Upper lobe of left lung (tissue), 6 donors: ENCODE results near the gene FOXC2. TPM values are rescaled to one million over a fixed set of nuclear protein-coding genes. Genes with fewer than 3 reads are reported as not detected.
A peak's percentile ranks its signal among the peaks of the same experiment; 100 is the strongest.

ENCODE experiments used
- ATAC-seq, 2 donors: fragments of 200-7000 bp; cut with Tn5 transposase; one replicate each; pipeline ENCODE4 v1.9.1; 2022; ENCODE audit warnings: mild to moderate bottlenecking in 2 of 2, moderate library complexity in 2 of 2; ENCODE audit not compliant: low FRiP score in 2 of 2
- DNase-seq, 2 donors: peaks; one replicate each; pipeline ENCODE4 v3.0.0-alpha.2; 2019 to 2020
- H3K27ac ChIP-seq, 4 donors: fragments of 200-600 bp; sonication (generic); one replicate each; pipeline ENCODE4 v1.5.1; 2016 to 2019
- H3K27me3 ChIP-seq, 4 donors: fragments of 200-600 bp; sonication (generic); one replicate each; pipeline ENCODE4 v1.5.1; 2017 to 2019
- H3K36me3 ChIP-seq, 4 donors: fragments of 200-600 bp; sonication (generic); one replicate each; pipeline ENCODE4 v1.5.1; 2016 to 2019
- H3K4me1 ChIP-seq, 4 donors: fragments of 200-600 bp; sonication (generic); one replicate each; pipeline ENCODE4 v1.5.1; 2018 to 2019
- H3K4me3 ChIP-seq, 4 donors: fragments of 200-600 bp; sonication (generic); one replicate each; pipeline ENCODE4 v1.5.1; 2017 to 2019; ENCODE audit warnings: mild to moderate bottlenecking in 2 of 4, moderate library complexity in 1 of 4
- H3K9me3 ChIP-seq, 4 donors: fragments of 200-600 bp; sonication (generic); one replicate each; pipeline ENCODE4 v1.5.1; 2018 to 2019
- CTCF ChIP-seq, 6 experiments: fragments of 450-650 bp in 4 of 6; fragments of 200-600 bp in 2 of 6; sonication (generic) in 2 of 6; IDR thresholded peaks; one replicate each; pipeline ENCODE4 v1.5.1; 2016 to 2019; ENCODE audit warnings: antibody characterized with exemption in 6 of 6
- EP300 ChIP-seq, 4 donors: sonication (generic); formaldehyde crosslinking; IDR thresholded peaks; one replicate each; pipeline ENCODE4 v1.5.1; 2017; ENCODE audit warnings: antibody characterized with exemption in 4 of 4, control low read depth in 2 of 4
- POLR2A ChIP-seq, 4 donors: fragments of 450-650 bp; IDR thresholded peaks; one replicate each; pipeline ENCODE4 v1.5.1; 2016 to 2017; ENCODE audit warnings: antibody characterized with exemption in 4 of 4, mild to moderate bottlenecking in 2 of 4
- POLR2AphosphoS5 ChIP-seq, 2 donors: sonication (generic); formaldehyde crosslinking; IDR thresholded peaks; one replicate each; pipeline ENCODE4 v1.5.1; 2017; ENCODE audit warnings: antibody characterized with exemption in 2 of 2
- whole genome bisulfite sequencing, 2 donors: methylation state at CpG; one replicate each; pipeline ENCODE4 v1.1.5; 2017 to 2018; 5-methylcytosine and 5-hydroxymethylcytosine counted together
- total RNA-seq, 6 donors: library from RNA; depleted of rRNA in 4 of 6; stranded (reverse); fragments of >200 nt in 4 of 6; gene quantifications; one replicate each; pipeline versions ENCODE4 v1.1.0 to v1.2.1, GENCODE V29; 2016 to 2021
- donor health status: DM: no; HTN: no; CAD: no; lungs with moderate emphysema.
- donor health status: DM: no; HTN: yes; CAD: no; lungs with severe emphysema.

The FOXC2 gene
- total RNA-seq, 6 donors from 2014 or later, result 0.39 to 1.9 (median 0.56) TPM; not detected in 2

GRCh38 chr16:86549893-86550190 lies 16.8 kb upstream of the FOXC2 start:
- Histone ChIP-seq H3K9me3 (no peaks in the 10 kb centered on the region), H3K27me3 (no peaks in the 10 kb centered on the region), H3K4me3 (no peak overlapping the region), H3K36me3 (peaks cover 4 to 69% (median 41%) of the 10 kb centered on the region in 4 donors), H3K27ac (no peak overlapping the region), H3K4me1 (peaks cover 0 to 14% (median 7%) of the 10 kb centered on the region in 4 donors)
- ATAC-seq (no peak), DNase-seq (no peak)
- TF ChIP-seq POLR2AphosphoS5 (IDR thresholded peaks at IDR 0.05) (no peak), CTCF (IDR thresholded peaks at IDR 0.05) (no peak), EP300 (IDR thresholded peaks at IDR 0.05) (no peak), POLR2A (IDR thresholded peaks at IDR 0.05) (no peak)
- WGBS, 2 donors, result 97 to 100% methylated on average over 5 to 7 of the region's 7 CpGs

- Histone ChIP-seq H3K9me3 (no peaks in the 10 kb centered on the region), H3K4me3 (no peak overlapping the region), H3K36me3 (peaks cover 4 to 65% (median 39%) of the 10 kb centered on the region in 4 donors), H3K4me1 (peaks cover 0 to 15% (median 7%) of the 10 kb centered on the region in 4 donors), H3K27me3 (no peaks in the 10 kb centered on the region), H3K27ac (no peak overlapping the region)
- no peak for ATAC-seq
- TF ChIP-seq POLR2AphosphoS5 (IDR thresholded peaks at IDR 0.05) (no peak), EP300 (IDR thresholded peaks at IDR 0.05) (no peak), CTCF (IDR thresholded peaks at IDR 0.05) (no peak), POLR2A (IDR thresholded peaks at IDR 0.05) (no peak)
- DNase-seq, result no peak
- WGBS, 2 donors, result 95 to 96% methylated on average over 4 to 5 of the region's 5 CpGs
These were observed 16.3 kb upstream of the FOXC2 start for GRCh38 chr16:86550281-86550680.

- H3K36me3 ChIP-seq, result peaks cover 0 to 36% (median 19%) of the 10 kb centered on the region in 4 donors
- no peak overlapping the region for H3K27ac ChIP-seq
- peaks cover 5 to 21% (median 13%) of the 10 kb centered on the region in 4 donors for H3K4me1 ChIP-seq
- WGBS, 2 donors, result 96 to 98% methylated on average over 16 to 22 of the region's 22 CpGs
- no peak for ATAC-seq
- DNase-seq, result peak in 1 of 2 donors; percentile 78
- no peaks in the 10 kb centered on the region for H3K27me3 ChIP-seq
- H3K4me3 ChIP-seq, result no peak overlapping the region
- TF ChIP-seq CTCF (IDR thresholded peaks at IDR 0.05) (no peak), POLR2AphosphoS5 (IDR thresholded peaks at IDR 0.05) (no peak), EP300 (IDR thresholded peaks at IDR 0.05) (no peak), POLR2A (IDR thresholded peaks at IDR 0.05) (no peak)
- no peaks in the 10 kb centered on the region for H3K9me3 ChIP-seq
These were observed 13.3 kb upstream of the FOXC2 start for GRCh38 chr16:86553356-86553755.

GRCh38 chr16:86554599-86554916 lies 12.1 kb upstream of the FOXC2 start:
- 6 to 10% methylated on average over 9 to 10 of the region's 10 CpGs for WGBS, 2 donors
- Histone ChIP-seq H3K27me3 (no peaks in the 10 kb centered on the region), H3K9me3 (no peaks in the 10 kb centered on the region), H3K36me3 (peaks cover 0 to 27% (median 16%) of the 10 kb centered on the region in 4 donors), H3K4me1 (peaks cover 5 to 21% (median 13%) of the 10 kb centered on the region in 4 donors), H3K27ac (peak overlapping the region; percentile 84 to 98 (median 92)), H3K4me3 (peak overlapping the region; percentile 56 to 96 (median 78))
- TF ChIP-seq EP300 (IDR thresholded peaks at IDR 0.05), result no peak
- no peak for TF ChIP-seq POLR2AphosphoS5 (IDR thresholded peaks at IDR 0.05)
- no peak for TF ChIP-seq POLR2A (IDR thresholded peaks at IDR 0.05)
- DNase-seq (no peak), ATAC-seq (no peak)

- 5 to 10% methylated on average over 29 to 47 of the region's 70 CpGs for WGBS, 2 donors
These were observed 11.5 kb upstream of the FOXC2 start, which contains the start of gene MTHFSD for GRCh38 chr16:86554917-86555703. TSS of gene MTHFSD (minus strand) at chr16:86555235. CDS start at chr16:86555184, 51 bp downstream.

More at GRCh38 chr16:86554917-86555703, 11.5 kb upstream of the FOXC2 start, which contains the start of gene MTHFSD:
- H3K4me1 ChIP-seq, result peaks cover 5 to 21% (median 13%) of the 10 kb centered on the region in 4 donors
- H3K9me3 ChIP-seq, result no peaks in the 10 kb centered on the region
- H3K36me3 ChIP-seq, result peaks cover 0 to 21% (median 11%) of the 10 kb centered on the region in 4 donors
- ATAC-seq (peak; percentile 94 to 98), DNase-seq (peak; percentile 89 to 100)
- peak within 1 kb of the TSS; percentile 56 to 96 (median 78) for H3K4me3 ChIP-seq
- TF ChIP-seq POLR2AphosphoS5 (IDR thresholded peaks at IDR 0.05) (peak; percentile 89 to 96), POLR2A (IDR thresholded peaks at IDR 0.05) (peak in 3 of 4 donors; percentile 42 to 81 (median 57)), CTCF (IDR thresholded peaks at IDR 0.05) (peak in 1 of 6 experiments; percentile 6), EP300 (IDR thresholded peaks at IDR 0.05) (no peak)
- no peaks in the 10 kb centered on the region for H3K27me3 ChIP-seq
- peak within 1 kb of the TSS; percentile 84 to 98 (median 92) for H3K27ac ChIP-seq
